HepG2 (cell line): Measurements from ENCODE around the gene CDCA4. TPM values are rescaled to one million over a fixed set of nuclear protein-coding genes. Genes with fewer than 3 reads are reported as not detected.

ENCODE experiments used
- HDAC1 ChIP-seq: sonication (generic); formaldehyde crosslinking; IDR thresholded peaks from 2 replicates; pipeline ENCODE4 v1.5.1; 2020; ENCODE audit warnings: mild to moderate bottlenecking, missing genetic modification reagents
- HNRNPK ChIP-seq: fragments of 200-400 bp; formaldehyde crosslinking; IDR thresholded peaks from 2 replicates; pipeline ENCODE4 v1.6.1; 2018; ENCODE audit warnings: low read length, low read depth, moderate library complexity, mild to moderate bottlenecking; ENCODE audit not compliant: poor library complexity, severe bottlenecking
- HOXA3 ChIP-seq: sonication (generic); formaldehyde crosslinking; IDR thresholded peaks from 2 replicates; pipeline ENCODE4 v1.5.0; 2020; ENCODE audit warnings: missing genetic modification reagents
- IRF2 ChIP-seq: IDR thresholded peaks from 2 replicates; pipeline ENCODE4 v1.6.1; 2018; ENCODE audit warnings: missing genetic modification reagents, missing compliant biosample characterization
- KLF13 ChIP-seq: sonication (generic); formaldehyde crosslinking; IDR thresholded peaks from 2 replicates; pipeline ENCODE4 v1.4.0; 2020; ENCODE audit warnings: mild to moderate bottlenecking, missing genetic modification reagents
- KLF16 ChIP-seq, 2 experiments: sonication (generic) in 1 of 2; formaldehyde crosslinking in 1 of 2; IDR thresholded peaks; 2 replicates each; pipeline versions ENCODE4 v1.6.1 to v1.8.0; 2016 to 2023; ENCODE audit warnings: missing genetic modification reagents in 2 of 2, missing compliant biosample characterization in 1 of 2
- MED13 ChIP-seq: sonication (generic); formaldehyde crosslinking; IDR thresholded peaks from 2 replicates; pipeline ENCODE4 v1.5.0; 2020; ENCODE audit warnings: missing genetic modification reagents
- NFIC ChIP-seq: IDR thresholded peaks from 2 replicates; pipeline ENCODE4 v1.6.1; 2012; ENCODE audit warnings: mild to moderate bottlenecking, low read length, inconsistent platforms
- RFX5 ChIP-seq: IDR thresholded peaks from 2 replicates; pipeline ENCODE4 v1.6.1; 2011; ENCODE audit warnings: low read depth, low read length, improper control_type of control experiment
- SMAD1 ChIP-seq: sonication (generic); formaldehyde crosslinking; IDR thresholded peaks from 2 replicates; pipeline ENCODE4 v1.4.0; 2020; ENCODE audit warnings: missing genetic modification reagents, low read depth, mild to moderate bottlenecking, borderline replicate concordance
- SMYD3 ChIP-seq: sonication (generic); formaldehyde crosslinking; IDR thresholded peaks from 2 replicates; pipeline ENCODE4 v1.8.1; 2023; ENCODE audit warnings: mild to moderate bottlenecking, missing genetic modification reagents
- TAF15 ChIP-seq: fragments of 200-400 bp; formaldehyde crosslinking; IDR thresholded peaks from one replicate; pipeline ENCODE4 v1.6.1; 2018; ENCODE audit warnings: mild to moderate bottlenecking, low read depth, low read length; ENCODE audit not compliant: poor library complexity, severe bottlenecking
- ZNF44 ChIP-seq: sonication (generic); formaldehyde crosslinking; IDR thresholded peaks from 2 replicates; pipeline ENCODE4 v1.5.1; 2020; ENCODE audit warnings: mild to moderate bottlenecking, missing genetic modification reagents
- ZNF563 ChIP-seq: sonication (generic); formaldehyde crosslinking; IDR thresholded peaks from 2 replicates; pipeline ENCODE4 v1.8.0; 2022; ENCODE audit warnings: mild to moderate bottlenecking, moderate library complexity, missing genetic modification reagents
- ZNF703 ChIP-seq: sonication (generic); formaldehyde crosslinking; IDR thresholded peaks from 2 replicates; pipeline ENCODE4 v1.5.1; 2020; ENCODE audit warnings: missing genetic modification reagents, mild to moderate bottlenecking, moderate library complexity, borderline replicate concordance
- ZNF720 ChIP-seq: sonication (generic); formaldehyde crosslinking; IDR thresholded peaks from 2 replicates; pipeline ENCODE4 v1.4.0; 2020; ENCODE audit warnings: missing genetic modification reagents
- ZNF790 ChIP-seq: sonication (generic); formaldehyde crosslinking; IDR thresholded peaks from 2 replicates; pipeline ENCODE4 v1.8.0; 2022; ENCODE audit warnings: missing genetic modification reagents, mild to moderate bottlenecking, borderline replicate concordance
- ZNF878 ChIP-seq: sonication (generic); formaldehyde crosslinking; IDR thresholded peaks from 2 replicates; pipeline ENCODE4 v1.8.1; 2023; ENCODE audit warnings: mild to moderate bottlenecking, missing genetic modification reagents, moderate library complexity
- polyA plus RNA-seq, 8 experiments: library from polyadenylated mRNA; depleted of rRNA in 3 of 8; stranded (reverse) in 7 of 8; unstranded in 1 of 8; fragments of >200 nt; fragmentation: Illumina TruSeq in 4 of 8; extraction: Trizol in 4 of 8; gene quantifications; 2 replicates each; pipeline versions ENCODE4 v1.2.1 to v1.2.3, GENCODE V29; 2011 to 2016; ENCODE audit warnings: low read depth in 4 of 8, missing spikeins in 1 of 8, mixed read lengths in 1 of 8; ENCODE audit not compliant: insufficient read depth in 1 of 8
- total RNA-seq, 5 experiments: library from RNA; depleted of rRNA; stranded (reverse); fragments of >200 nt; fragmentation: Illumina TruSeq; extraction: Trizol; gene quantifications; 2 replicates each; pipeline ENCODE4 v1.2.3, GENCODE V29; 2016; ENCODE audit warnings: low read depth in 1 of 5
- TF ChIP-seq, protein P1 (sequence below): sonication (generic); formaldehyde crosslinking; IDR thresholded peaks from 2 replicates; pipeline ENCODE4 v1.8.1; 2023; ENCODE audit warnings: missing genetic modification reagents, inconsistent platforms, borderline replicate concordance
- TF ChIP-seq, protein P2 (sequence below): sonication (generic); formaldehyde crosslinking; IDR thresholded peaks from 2 replicates; pipeline ENCODE4 v1.4.0; 2020; ENCODE audit warnings: missing genetic modification reagents, borderline replicate concordance
- TF ChIP-seq, protein P3 (sequence below): sonication (generic); formaldehyde crosslinking; IDR thresholded peaks from 2 replicates; pipeline ENCODE4 v1.8.0; 2023; ENCODE audit warnings: mild to moderate bottlenecking, missing genetic modification reagents
- TF ChIP-seq, protein P4 (sequence below): sonication (generic); formaldehyde crosslinking; IDR thresholded peaks from 2 replicates; pipeline ENCODE4 v1.8.0; 2022; ENCODE audit warnings: missing genetic modification reagents, mild to moderate bottlenecking, inconsistent platforms, borderline replicate concordance

CDCA4 gene
- total and polyA plus RNA-seq, 2 of the 13 experiments (the other 11 are each of a cell fraction or from before 2014, with no cell fraction given), result 19.7 to 43.1 TPM

DNA sequence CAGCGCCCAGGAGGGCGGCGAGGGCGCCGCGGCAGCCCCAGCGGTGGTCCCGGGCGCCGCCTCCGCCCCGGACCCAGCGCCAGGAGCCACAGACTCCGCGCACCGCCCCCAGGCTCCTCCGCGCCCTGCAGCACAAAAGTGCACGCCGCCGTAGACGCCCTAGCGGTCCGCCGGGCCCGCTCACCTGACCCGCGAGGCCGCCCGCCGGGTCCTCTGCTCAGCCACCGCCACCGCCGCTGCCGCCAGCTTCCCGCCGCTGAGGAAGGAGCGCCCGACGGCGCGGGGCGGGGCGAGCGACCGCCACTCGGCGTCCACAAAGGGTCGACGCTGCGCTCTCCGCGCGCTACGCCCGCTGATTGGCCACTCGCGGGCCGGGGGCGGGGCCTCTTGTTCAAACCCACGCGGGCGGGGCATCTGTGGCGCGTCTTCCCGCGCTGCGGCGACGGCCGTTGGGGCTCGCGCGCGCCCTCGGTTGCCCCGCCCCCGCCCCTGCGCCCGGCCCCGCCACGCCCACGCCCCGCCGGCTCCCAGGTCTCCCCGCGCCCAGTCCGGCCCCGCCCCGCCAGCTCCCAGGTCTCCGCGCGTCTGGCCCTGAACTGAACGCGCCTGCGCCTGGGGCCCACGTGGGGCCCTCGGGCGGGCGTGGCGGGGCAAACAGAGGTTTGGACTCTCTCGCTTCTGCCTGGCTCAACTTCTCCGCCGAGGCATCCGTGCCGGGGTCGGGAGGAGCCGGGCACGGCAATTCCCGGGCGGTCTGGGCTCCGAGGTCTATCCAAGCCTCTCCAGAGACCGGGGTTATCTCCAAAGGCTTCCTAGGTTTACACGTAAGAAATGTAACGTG is at the start of gene CDCA4 (continued):
- TF ChIP-seq HNRNPK (no peak), HOXA3 (CRISPR knock-in tag) (peak; percentile 41), KLF13 (CRISPR knock-in tag) (no peak), MED13 (CRISPR knock-in tag) (no peak), NFIC (no peak; the same call in 1 of the 2 replicates), TAF15 (no peak), SMAD1 (0 out of 2 replicates have a peak, but pooled peaks have one; percentile 2), ZNF563 (CRISPR knock-in tag) (peak; percentile 59), ZNF44 (CRISPR knock-in tag) (0 out of 2 replicates have a peak, but pooled peaks have one; percentile 64), ZNF703 (CRISPR knock-in tag) (no peak), ZNF720 (CRISPR knock-in tag) (no peak), SMYD3 (peak; percentile 18; the same call in 1 of the 2 replicates), ZNF878 (CRISPR knock-in tag) (peak; percentile 75; the same call in 1 of the 2 replicates), HDAC1 (CRISPR knock-in tag) (peak; percentile 68), KLF16 (CRISPR knock-in tag; IDR thresholded peaks at IDR 0.05) (peak in 1 of 2 experiments; percentile 58; a peak in 1 of 4 replicates), ZNF790 (CRISPR knock-in tag) (peak; percentile 41; the same call in 1 of the 2 replicates), IRF2 (CRISPR knock-in tag) (no peak), RFX5 (0 out of 2 replicates have a peak, but pooled peaks have one; percentile 45)
- TF ChIP-seq, protein P1, sequence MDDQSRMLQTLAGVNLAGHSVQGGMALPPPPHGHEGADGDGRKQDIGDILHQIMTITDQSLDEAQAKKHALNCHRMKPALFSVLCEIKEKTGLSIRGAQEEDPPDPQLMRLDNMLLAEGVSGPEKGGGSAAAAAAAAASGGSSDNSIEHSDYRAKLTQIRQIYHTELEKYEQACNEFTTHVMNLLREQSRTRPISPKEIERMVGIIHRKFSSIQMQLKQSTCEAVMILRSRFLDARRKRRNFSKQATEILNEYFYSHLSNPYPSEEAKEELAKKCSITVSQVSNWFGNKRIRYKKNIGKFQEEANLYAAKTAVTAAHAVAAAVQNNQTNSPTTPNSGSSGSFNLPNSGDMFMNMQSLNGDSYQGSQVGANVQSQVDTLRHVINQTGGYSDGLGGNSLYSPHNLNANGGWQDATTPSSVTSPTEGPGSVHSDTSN (CRISPR knock-in tag), result no peak
- TF ChIP-seq, protein P2, sequence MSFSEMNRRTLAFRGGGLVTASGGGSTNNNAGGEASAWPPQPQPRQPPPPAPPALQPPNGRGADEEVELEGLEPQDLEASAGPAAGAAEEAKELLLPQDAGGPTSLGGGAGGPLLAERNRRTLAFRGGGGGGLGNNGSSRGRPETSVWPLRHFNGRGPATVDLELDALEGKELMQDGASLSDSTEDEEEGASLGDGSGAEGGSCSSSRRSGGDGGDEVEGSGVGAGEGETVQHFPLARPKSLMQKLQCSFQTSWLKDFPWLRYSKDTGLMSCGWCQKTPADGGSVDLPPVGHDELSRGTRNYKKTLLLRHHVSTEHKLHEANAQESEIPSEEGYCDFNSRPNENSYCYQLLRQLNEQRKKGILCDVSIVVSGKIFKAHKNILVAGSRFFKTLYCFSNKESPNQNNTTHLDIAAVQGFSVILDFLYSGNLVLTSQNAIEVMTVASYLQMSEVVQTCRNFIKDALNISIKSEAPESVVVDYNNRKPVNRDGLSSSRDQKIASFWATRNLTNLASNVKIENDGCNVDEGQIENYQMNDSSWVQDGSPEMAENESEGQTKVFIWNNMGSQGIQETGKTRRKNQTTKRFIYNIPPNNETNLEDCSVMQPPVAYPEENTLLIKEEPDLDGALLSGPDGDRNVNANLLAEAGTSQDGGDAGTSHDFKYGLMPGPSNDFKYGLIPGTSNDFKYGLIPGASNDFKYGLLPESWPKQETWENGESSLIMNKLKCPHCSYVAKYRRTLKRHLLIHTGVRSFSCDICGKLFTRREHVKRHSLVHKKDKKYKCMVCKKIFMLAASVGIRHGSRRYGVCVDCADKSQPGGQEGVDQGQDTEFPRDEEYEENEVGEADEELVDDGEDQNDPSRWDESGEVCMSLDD, result no peak
- TF ChIP-seq, protein P3, sequence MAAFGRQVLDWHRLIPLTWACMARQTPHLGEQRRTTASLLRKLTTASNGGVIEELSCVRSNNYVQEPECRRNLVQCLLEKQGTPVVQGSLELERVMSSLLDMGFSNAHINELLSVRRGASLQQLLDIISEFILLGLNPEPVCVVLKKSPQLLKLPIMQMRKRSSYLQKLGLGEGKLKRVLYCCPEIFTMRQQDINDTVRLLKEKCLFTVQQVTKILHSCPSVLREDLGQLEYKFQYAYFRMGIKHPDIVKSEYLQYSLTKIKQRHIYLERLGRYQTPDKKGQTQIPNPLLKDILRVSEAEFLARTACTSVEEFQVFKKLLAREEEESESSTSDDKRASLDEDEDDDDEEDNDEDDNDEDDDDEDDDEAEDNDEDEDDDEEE (CRISPR knock-in tag), result peak; percentile 28; the same call in 1 of the 2 replicates
- TF ChIP-seq, protein P4, sequence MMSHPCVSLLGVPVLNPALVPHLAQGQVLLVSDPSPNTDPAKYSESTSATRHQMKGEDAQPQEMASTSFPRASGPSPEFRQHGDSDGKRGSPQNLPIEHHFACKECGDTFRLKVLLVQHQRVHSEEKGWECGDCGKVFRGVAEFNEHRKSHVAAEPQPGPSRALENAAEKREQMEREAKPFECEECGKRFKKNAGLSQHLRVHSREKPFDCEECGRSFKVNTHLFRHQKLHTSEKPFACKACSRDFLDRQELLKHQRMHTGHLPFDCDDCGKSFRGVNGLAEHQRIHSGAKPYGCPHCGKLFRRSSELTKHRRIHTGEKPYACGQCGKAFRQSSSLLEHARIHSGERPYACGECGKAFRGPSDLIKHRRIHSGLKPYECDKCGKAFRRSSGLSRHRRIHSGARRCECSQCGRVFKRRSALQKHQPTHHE (CRISPR knock-in tag), result peak; percentile 68; the same call in 1 of the 2 replicates
